ENCODE data around the gene RUFY1.
"Not testable (repeated sequence)": the region's sequence is repeated elsewhere in the genome, so short reads cannot be mapped to it uniquely, and the experiment has no call there.

The RUFY1 gene

DNA sequence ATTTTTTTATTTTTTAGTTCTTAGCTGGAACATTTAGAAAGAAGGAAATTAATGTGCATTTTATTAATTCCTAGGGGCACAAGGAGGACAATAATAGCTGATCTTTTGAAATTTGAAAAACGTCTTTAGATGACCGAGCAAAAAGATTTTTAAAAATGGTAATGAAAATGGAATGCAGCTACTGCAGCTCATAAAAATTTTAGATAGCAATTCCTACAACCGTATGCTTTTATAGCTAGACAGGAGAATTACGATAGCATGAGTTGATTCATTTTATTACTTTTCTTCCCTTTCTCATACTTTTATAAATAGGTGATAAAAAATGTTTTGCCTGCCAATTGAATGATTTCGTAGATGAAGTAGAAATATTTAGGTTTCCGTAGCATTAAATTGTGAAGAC is 13.7 kb upstream of the RUFY1 start:
- DNase-seq, result no peak

GRCh38 chr5:179542170-179542569 is 8.2 kb upstream of the RUFY1 start:
- DNase-seq, result no peak

DNA sequence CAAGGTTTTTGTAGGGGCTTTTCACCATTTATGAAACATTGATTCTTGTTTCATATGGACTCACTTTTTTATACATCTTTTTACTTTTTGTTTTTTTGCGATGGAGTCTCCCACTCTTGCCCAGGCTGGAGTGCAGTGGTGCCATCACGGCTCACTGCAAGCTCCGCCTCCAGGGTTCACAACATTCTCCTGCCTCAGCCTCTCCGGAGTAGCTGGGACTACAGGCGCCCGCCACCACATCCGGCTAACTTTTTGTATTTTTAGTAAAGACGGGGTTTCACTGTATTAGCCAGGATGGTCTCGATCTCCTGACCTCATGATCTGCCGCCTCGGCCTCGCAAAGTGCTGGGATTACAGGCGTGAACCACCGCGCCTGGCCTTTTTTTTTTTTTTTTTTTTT is 7.1 kb upstream of the RUFY1 start:
- not testable (repeated sequence) for DNase-seq

DNA sequence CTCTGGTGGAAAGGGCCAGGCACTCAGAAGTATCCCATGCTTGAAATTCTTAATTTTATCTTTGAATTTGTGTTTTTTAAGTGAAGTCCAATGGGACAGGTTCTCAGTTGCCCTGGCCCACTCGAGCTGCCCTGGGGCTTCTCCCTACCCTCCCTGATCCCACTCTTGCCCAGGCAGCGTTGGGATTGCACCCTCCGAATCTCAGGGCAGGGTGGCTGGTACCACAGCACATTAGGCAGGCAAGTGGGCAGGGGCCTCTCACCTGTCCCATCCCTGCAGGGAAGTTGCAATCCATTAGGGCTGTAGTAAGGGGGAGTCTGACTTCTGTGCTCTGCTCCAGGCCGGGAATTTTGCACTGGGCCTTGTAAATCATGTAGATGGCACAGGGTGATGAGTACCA is 2.7 kb downstream of the RUFY1 start:
- no peak for DNase-seq

- DNase-seq, result no peak
Measured at GRCh38 chr5:179553875-179554274, 3.5 kb downstream of the RUFY1 start.

DNA sequence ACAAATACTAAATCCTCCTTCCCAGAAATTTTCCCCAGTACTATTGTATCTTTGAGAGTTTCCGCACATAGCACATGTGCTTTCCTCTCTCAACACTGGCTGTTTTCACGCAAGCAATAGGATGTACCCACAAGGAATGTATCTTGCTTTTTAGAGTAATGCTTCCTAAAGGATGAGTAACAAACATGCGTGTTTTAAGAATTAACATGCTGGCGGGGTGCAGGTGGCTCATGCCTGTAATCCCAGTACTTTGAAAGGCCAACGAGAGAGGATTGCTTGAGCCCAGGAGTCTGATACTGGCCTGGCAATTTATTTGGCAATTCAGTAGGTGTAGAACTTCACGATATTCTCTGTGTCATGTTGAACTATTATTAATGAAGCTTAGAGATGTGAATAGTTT is 4.6 kb downstream of the RUFY1 start:
- no peak for DNase-seq

DNA sequence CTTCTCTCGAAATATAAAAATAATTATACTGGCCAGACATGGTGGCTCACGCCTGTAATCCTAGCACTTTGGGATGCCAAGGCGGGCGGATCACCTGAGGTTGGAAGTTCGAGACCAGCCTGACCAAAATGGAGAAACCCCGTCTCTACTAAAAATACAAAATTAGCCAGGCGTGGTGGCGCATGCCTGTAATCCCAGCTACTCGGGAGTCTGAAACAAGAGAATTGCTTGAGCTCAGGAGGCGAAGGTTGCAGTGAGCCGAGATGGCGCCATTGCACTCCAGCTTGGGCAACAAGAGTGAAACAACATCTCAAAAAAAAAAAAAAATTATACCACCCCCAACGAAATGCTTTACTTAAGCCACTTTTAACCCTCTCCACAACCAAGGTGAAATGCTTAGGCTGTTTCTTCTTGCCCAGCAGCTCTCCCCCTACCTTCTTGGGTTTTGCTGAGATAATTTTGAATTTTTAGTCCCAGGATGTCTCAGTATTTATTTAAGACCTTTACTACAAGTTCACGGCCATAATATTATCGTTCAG is 8.0 kb downstream of the RUFY1 start:
- not testable (repeated sequence) for DNase-seq

DNA sequence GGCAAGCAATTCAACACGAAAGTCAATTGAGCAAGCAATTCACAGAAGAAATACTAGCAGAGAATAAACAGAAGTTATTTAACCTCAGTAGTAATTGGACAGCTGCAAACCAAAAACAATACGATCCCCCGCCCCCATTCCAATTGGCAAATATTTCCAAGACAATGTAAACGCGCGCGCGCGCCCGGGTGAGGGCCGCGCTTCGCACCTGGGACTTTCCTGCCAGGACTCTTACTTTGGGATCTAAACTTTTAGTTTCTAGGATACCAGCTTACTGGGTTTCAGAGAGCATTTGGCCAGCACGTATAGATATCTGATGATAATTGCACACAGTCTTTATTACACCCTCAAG is 8.6 kb downstream of the RUFY1 start:
- DNase-seq, result no peak

DNA sequence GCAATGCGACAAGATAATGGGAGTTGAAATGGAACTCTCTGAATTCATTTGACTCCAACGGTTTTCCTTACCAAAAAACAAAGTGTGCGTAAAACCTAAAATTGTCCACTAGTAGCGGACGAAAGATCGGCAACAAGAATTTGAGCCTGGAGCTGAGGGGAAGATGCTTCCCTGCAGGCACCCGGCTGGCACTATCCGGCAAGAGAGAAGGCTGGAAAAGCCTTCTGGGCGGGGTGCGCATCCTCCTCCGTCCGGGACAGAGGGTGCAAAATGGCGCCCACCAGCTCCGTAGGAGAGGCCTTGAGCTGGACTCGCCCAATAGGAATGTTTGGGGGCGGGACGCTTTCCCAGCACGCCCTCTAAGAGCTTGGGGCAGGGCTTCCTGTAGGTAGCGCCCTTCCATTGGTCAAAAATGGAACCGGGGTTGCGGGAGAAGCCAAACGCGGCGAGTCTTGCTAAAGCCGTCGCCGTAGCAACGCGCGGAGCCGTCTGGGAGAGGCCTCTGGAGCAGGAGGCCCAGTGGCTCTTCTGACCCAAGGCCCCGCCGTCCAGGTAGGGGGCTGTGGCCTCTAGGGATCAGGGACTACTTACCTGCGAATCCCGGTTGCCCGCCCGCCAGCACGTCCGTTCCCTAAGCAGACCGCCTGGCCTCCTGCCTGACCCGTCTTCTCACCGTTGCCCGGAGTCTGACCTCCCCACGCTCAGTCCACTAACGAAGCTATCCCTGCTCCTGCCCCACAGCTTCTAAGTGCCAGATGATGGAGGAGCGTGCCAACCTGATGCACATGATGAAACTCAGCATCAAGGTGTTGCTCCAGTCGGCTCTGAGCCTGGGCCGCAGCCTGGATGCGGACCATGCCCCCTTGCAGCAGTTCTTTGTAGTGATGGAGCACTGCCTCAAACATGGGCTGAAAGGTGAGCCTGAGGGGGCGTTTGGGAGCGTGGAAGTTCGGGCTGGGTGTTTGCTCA is 9.2 kb downstream of the RUFY1 start:
- no peak for DNase-seq

GRCh38 chr5:179564526-179564925 is 14.2 kb downstream of the RUFY1 start:
- DNase-seq, result no peak

- DNase-seq, result no peak
Measured at GRCh38 chr5:179568721-179569120, 18.4 kb downstream of the RUFY1 start.

DNA sequence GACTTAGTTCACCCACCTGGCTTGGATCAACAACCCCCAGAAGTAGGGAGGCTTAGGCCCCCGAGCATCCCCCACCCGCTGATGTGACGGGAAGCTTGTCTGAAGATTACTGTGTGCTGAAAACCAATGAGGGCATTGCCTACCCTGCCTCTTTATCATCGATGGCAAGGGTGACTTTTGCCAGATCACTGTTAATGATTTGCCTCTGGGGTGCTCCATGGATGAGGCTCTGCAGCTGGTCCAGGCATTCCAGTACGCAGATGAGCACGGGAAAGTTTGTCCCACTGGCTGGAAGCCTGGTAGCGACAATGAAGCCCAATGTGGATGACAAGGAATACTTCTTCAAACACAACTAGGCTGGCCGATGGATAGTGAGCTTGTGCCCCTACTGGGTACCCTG is 22.0 kb downstream of the RUFY1 start:
- DNase-seq, result no peak

GRCh38 chr5:179577286-179577960 is 27.1 kb downstream of the RUFY1 start:
- no peak for DNase-seq

DNA sequence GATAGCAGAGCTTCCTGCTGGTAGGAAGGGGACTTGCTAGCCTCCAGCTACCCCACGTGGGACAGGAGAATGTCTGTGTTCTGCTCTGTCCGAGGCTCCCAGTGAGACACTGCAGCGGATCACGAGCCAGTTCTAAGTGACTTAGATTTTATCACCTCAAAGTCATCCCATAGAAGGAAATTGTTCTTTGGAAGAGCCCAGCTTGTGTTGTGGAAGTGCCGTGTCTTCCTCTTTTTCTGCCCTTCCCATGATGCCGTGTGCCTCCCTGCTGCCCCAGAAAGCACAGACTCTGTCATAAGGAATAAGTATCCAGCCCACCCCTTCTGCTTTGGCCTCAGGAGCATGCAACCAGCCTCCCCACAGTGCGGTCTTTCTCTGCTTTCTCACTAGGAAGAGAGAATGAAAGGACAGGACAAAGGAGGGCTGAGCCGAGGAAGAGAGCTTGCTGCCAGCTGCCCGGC is 35.6 kb downstream of the RUFY1 start:
- no peak for DNase-seq

DNA sequence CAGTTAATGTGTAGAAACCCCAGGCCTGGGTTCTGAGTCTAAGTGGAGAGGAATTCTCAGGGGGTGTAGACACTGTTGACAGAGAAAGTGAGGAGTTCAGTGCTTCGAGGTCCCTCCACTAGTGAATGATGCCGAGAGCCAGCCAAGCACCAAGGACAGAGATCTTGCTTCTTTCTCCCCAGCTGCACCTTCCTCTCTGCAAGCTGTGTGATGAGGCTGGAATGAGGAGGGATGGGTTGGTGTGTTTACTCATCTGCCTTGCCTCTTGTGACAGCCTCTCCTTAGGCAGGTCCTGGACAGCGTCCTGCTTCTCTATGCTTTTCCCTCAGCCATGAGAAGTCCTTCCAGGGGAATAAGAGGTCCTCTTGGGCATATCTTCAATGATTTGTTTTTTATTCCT is 37.8 kb downstream of the RUFY1 start:
- DNase-seq, result no peak

DNA sequence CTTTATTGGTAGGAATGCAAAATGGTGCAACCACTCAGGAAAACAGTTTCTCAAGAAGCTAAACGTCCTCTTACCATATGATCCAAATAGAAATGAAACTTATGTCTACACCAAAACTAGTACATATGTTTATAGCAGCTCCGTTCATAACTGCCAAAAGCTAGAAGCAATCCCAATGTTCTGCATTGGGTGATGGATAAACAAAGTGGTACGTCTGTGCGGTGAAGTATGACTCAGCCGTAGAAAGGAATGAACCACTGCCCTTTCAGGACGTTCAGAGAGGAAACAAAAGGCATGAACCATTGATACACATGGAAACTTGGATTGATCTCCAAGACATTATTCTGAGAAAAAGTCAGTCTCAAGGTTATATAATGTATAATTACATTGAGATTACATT is 45.6 kb downstream of the RUFY1 start:
- DNase-seq, result no peak

- no peak for DNase-seq
Measured at GRCh38 chr5:179596421-179596820, 46.1 kb downstream of the RUFY1 start.

DNA sequence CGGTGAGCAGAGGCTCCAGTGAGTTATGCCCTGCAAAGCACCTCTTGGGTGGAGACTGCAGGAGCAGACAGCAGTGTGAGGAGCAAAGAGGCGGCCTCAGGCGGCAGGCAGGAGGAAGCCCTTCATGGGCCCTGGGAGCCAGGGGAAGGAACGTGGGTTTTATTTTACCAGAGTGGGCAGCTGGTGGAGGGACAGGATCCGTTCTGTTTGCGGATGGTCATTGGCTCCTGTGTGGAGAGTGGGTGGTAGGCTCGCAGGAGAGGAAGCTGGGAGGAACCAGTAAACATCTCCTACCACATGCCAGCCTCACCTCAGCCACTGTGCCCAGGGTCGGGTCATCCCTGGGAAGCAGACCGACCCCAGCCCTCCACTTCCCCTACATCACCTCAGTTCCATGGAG is 48.7 kb downstream of the RUFY1 start:
- DNase-seq, result no peak

DNA sequence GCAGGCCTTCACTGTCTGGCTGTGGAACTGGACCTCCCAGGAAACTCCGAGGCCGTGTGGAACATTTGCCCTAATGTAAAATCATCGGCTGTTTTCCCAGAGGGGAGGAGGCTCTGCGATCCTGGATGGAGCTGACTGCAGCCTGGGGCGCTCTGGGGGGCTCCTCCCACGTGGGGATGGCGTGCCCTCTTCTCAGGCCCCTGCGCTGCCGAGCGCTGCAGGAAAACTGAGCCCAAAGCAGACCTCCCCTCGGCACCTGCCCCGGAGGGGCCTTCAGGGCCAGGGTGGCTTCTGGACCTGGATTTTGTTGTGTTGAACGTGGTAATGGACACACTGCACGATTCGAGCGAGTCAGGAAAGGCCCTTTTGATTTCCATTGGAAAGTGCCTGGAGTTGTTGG is 49.2 kb downstream of the RUFY1 start:
- DNase-seq, result no peak

GRCh38 chr5:179599973-179600372 is 49.6 kb downstream of the RUFY1 start:
- no peak for DNase-seq

GRCh38 chr5:179601871-179602625 is 51.7 kb downstream of the RUFY1 start:
- DNase-seq, result no peak

- no peak for DNase-seq
Measured at GRCh38 chr5:179603308-179603707, 53.0 kb downstream of the RUFY1 start.

All from KG1 (cell line).